K562 (cell line): ENCODE data around the gene PDE4D. TPM values are rescaled to one million over a fixed set of nuclear protein-coding genes. Genes with fewer than 3 reads are reported as not detected.

Source experiments
- ATAC-seq: fragments of 200-7000 bp; cut with Tn5 transposase; 3 replicates; pipeline ENCODE4 v1.9.1; 2020; ENCODE audit warnings: moderate library complexity
- BruUV-seq: library from RNA; stranded (reverse); fragments of 400-500 nt; replicated peaks from 2 replicates; lab custom pipeline; 2021; lab: Mats Ljungman, UMichigan
- CTCF ChIA-PET: fragments of 300-600 bp; formaldehyde crosslinking; extraction: SDS; loops from one replicate; lab custom pipeline; 2021; ENCODE audit warnings: low intra/inter-chr PET ratio; lab: Yijun Ruan, JAX
- POLR2A ChIA-PET: fragments of 300-600, 350-650 bp; sonication (Branson Sonifier 250); formaldehyde crosslinking; extraction: SDS; loops from one replicate; lab custom pipeline; 2021; ENCODE audit warnings: antibody characterized with exemption, inconsistent platforms; lab: Yijun Ruan, JAX
- DNase-seq, 4 experiments: peaks; one replicate each; pipeline versions ENCODE4 v3.0.0 to v3.0.0-alpha.2; 2011 to 2018; ENCODE audit warnings: low spot score in 3 of 4, mixed read lengths in 3 of 4; ENCODE audit errors: extremely low read depth in 1 of 4
- FAIRE-seq: peaks from 2 replicates; lab custom pipeline; 2011; peaks lifted over from hg19 to GRCh38; lab: Jason Lieb, UNC
- H2AFZ ChIP-seq: 2 replicates; pipeline ENCODE4 v1.6.0; 2011; ENCODE audit warnings: low read depth, low read length, control low read depth, inconsistent platforms
- H3K27ac ChIP-seq: fragments of 200-600 bp; 3 replicates; pipeline ENCODE4 v1.8.0; 2011; ENCODE audit warnings: low read depth, mild to moderate bottlenecking, control low read depth, inconsistent platforms, low read length, moderate library complexity, mixed read lengths; ENCODE audit errors: extremely low read depth
- H3K27me3 ChIP-seq, 2 experiments: fragments of 300-600 bp in 1 of 2; 2 replicates in 1 of 2; 3 replicates in 1 of 2; pipeline versions ENCODE4 v1.6.0 to v1.8.0; 2011; ENCODE audit warnings: inconsistent platforms in 2 of 2, low read length in 2 of 2, mild to moderate bottlenecking in 1 of 2, mixed read lengths in 1 of 2, moderate library complexity in 1 of 2; ENCODE audit not compliant: control insufficient read depth in 2 of 2, insufficient read depth in 2 of 2
- H3K36me3 ChIP-seq: fragments of 300-600 bp; 3 replicates; pipeline ENCODE4 v1.8.0; 2011; ENCODE audit warnings: mild to moderate bottlenecking, low read length, inconsistent platforms; ENCODE audit not compliant: control insufficient read depth, insufficient read depth
- H3K4me1 ChIP-seq, 2 experiments: fragments of 200-600 bp in 1 of 2; replicated peaks in 1 of 2; 2 replicates in 1 of 2; 3 replicates in 1 of 2; pipeline versions ENCODE4 v1.5.1 to v1.8.0; 2011; ENCODE audit warnings: inconsistent platforms in 2 of 2, low read length in 2 of 2, mild to moderate bottlenecking in 1 of 2, mixed read lengths in 1 of 2, moderate library complexity in 1 of 2; ENCODE audit not compliant: control insufficient read depth in 2 of 2, insufficient read depth in 2 of 2
- H3K4me2 ChIP-seq: 2 replicates; pipeline ENCODE4 v1.6.1; 2011; ENCODE audit warnings: low read length, control low read depth, inconsistent platforms, mixed read lengths; ENCODE audit not compliant: insufficient read depth
- H3K4me3 ChIP-seq: fragments of 200-600 bp; sonication (generic), shearing (Covaris generic); 2 replicates; pipeline ENCODE4 v1.5.1; 2016; ENCODE audit warnings: control low read depth, inconsistent platforms
- H3K79me2 ChIP-seq: fragments of 200-600 bp; 3 replicates; pipeline ENCODE4 v1.8.0; 2011; ENCODE audit warnings: low read length, inconsistent platforms; ENCODE audit not compliant: control insufficient read depth, insufficient read depth
- H3K9ac ChIP-seq, 2 experiments: 2 replicates each; pipeline versions ENCODE4 v1.6.0 to v1.6.1; 2011; ENCODE audit warnings: low read depth in 2 of 2, low read length in 2 of 2, control low read depth in 1 of 2, inconsistent platforms in 1 of 2, mild to moderate bottlenecking in 1 of 2, mixed read lengths in 1 of 2; ENCODE audit not compliant: insufficient read depth in 1 of 2
- H3K9me1 ChIP-seq: one replicate; pipeline ENCODE4 v1.6.0; 2011; ENCODE audit warnings: inconsistent platforms, mild to moderate bottlenecking, low read length, moderate library complexity; ENCODE audit not compliant: control insufficient read depth, insufficient read depth
- H3K9me3 ChIP-seq: replicated peaks from 2 replicates; pipeline ENCODE4 v1.5.1; 2011; ENCODE audit warnings: low read depth, low read length, inconsistent platforms; ENCODE audit not compliant: control insufficient read depth, insufficient read depth
- H4K20me1 ChIP-seq: replicated peaks from 2 replicates; pipeline ENCODE4 v1.6.1; 2011; ENCODE audit warnings: low read length, inconsistent platforms, mixed read lengths; ENCODE audit not compliant: control insufficient read depth, insufficient read depth
- BDP1 ChIP-seq: IDR thresholded peaks from 3 replicates; pipeline ENCODE4 v1.6.1; 2011; ENCODE audit not compliant: insufficient read length, insufficient read depth
- BMI1 ChIP-seq: fragments of 150-350 bp; IDR thresholded peaks from 2 replicates; pipeline ENCODE4 v1.6.1; 2014; ENCODE audit warnings: low read length
- CBFB ChIP-seq: sonication (generic); formaldehyde crosslinking; IDR thresholded peaks from 2 replicates; pipeline ENCODE4 v1.4.0; 2020; ENCODE audit warnings: mild to moderate bottlenecking, missing genetic modification reagents
- CBX5 ChIP-seq: IDR thresholded peaks from 2 replicates; pipeline ENCODE4 v1.6.1; 2014; ENCODE audit warnings: low read depth, borderline replicate concordance
- FUS ChIP-seq: fragments of 200-400 bp; formaldehyde crosslinking; optimal IDR thresholded peaks from 2 replicates; pipeline ENCODE3; 2017; ENCODE audit warnings: low read depth, low read length
- NELFE ChIP-seq: IDR thresholded peaks from 2 replicates; pipeline ENCODE4 v1.6.1; 2011; ENCODE audit warnings: mild to moderate bottlenecking; ENCODE audit not compliant: insufficient read depth, insufficient read length
- NFE2 ChIP-seq: IDR thresholded peaks from 2 replicates; pipeline ENCODE4 v1.6.1; 2014; ENCODE audit warnings: antibody characterized with exemption, low read depth
- NUFIP1 ChIP-seq: fragments of 450-650 bp; IDR thresholded peaks from 2 replicates; pipeline ENCODE4 v1.6.1; 2018; ENCODE audit not compliant: partially characterized antibody
- PCBP1 ChIP-seq: fragments of 200-400 bp; formaldehyde crosslinking; IDR thresholded peaks from 2 replicates; pipeline ENCODE4 v1.6.1; 2018; ENCODE audit warnings: mild to moderate bottlenecking, low read depth, low read length; ENCODE audit not compliant: poor library complexity, severe bottlenecking
- PHF8 ChIP-seq: fragments of 200-600 bp; sonication (generic); IDR thresholded peaks from 2 replicates; pipeline ENCODE4 v1.6.1; 2012; ENCODE audit warnings: mixed run types, mild to moderate bottlenecking, inconsistent platforms, low read length, moderate library complexity, borderline replicate concordance
- RFX7 ChIP-seq: fragments of 250-450 bp; sonication (Bioruptor Pico); IDR thresholded peaks from 2 replicates; pipeline ENCODE4 v1.5.1; 2021; ENCODE audit warnings: mild to moderate bottlenecking
- SAFB2 ChIP-seq: fragments of 200-400 bp; formaldehyde crosslinking; IDR thresholded peaks from 2 replicates; pipeline ENCODE4 v1.6.1; 2018; ENCODE audit warnings: borderline replicate concordance, low read length, low read depth, moderate library complexity; ENCODE audit not compliant: severe bottlenecking
- SIRT6 ChIP-seq: IDR thresholded peaks from one replicate; pipeline ENCODE4 v1.6.1; 2012; ENCODE audit warnings: low read depth, mild to moderate bottlenecking, control low read depth, inconsistent platforms, low read length, moderate library complexity
- SMARCA4 ChIP-seq: fragments of 450-650 bp; IDR thresholded peaks from 2 replicates; pipeline ENCODE4 v1.6.1; 2016
- SREBF2 ChIP-seq: sonication (generic); formaldehyde crosslinking; IDR thresholded peaks from 2 replicates; pipeline ENCODE4 v1.4.0; 2020; ENCODE audit warnings: mild to moderate bottlenecking, missing genetic modification reagents
- WGBS: fragments of 100-300 bp; shearing (Covaris generic); methylation state at CpG from one replicate; pipeline ENCODE4 v1.1.6; 2016; ENCODE audit warnings: low coverage, mixed read lengths; ENCODE audit not compliant: insufficient coverage; ENCODE audit errors: missing lambda C conversion rate; 5-methylcytosine and 5-hydroxymethylcytosine counted together
- in situ Hi-C: fragments of 300-500 bp; cut with MboI; formaldehyde crosslinking; loops from 4 replicates; pipeline ENCODE4 v1.15.0; 2018; ENCODE audit warnings: inconsistent platforms, mixed read lengths
- intact Hi-C: fragments of 100-400 bp; cut with micrococcal nuclease; formaldehyde crosslinking; loops from 2 replicates; pipeline ENCODE4 v1.14.2; 2022
- polyA plus RNA-seq, 8 experiments: library from polyadenylated mRNA; depleted of rRNA in 4 of 8; stranded (reverse) in 5 of 8; unstranded in 3 of 8; fragments of >200 nt; fragmentation: Nextera tagmentation in 2 of 8; fragmentation: Illumina TruSeq in 1 of 8; extraction: Ambion mirVana in 2 of 8; extraction: Trizol in 1 of 8; gene quantifications; 2 replicates each; pipeline versions ENCODE4 v1.2.1 to v1.2.3, GENCODE V29; 2011 to 2014; ENCODE audit warnings: inconsistent platforms in 1 of 8, missing spikeins in 1 of 8
- total RNA-seq, 7 experiments: library from RNA; depleted of rRNA in 6 of 7; stranded (reverse); fragments of >200 nt in 6 of 7; fragmentation: Illumina TruSeq in 2 of 7; extraction: Trizol in 2 of 7; gene quantifications; 2 replicates each; pipeline versions ENCODE4 v1.2.1 to v1.2.3, GENCODE V29; 2011 to 2021; ENCODE audit warnings: low replicate concordance in 1 of 7

PDE4D gene
- total and polyA plus RNA-seq, 9 of the 15 experiments (the other 6 are each of a cell fraction or from before 2014, with no cell fraction given): 0.04 to 0.46 (median 0.13) TPM

GRCh38 chr5:59538750-59539121, 354.8 kb downstream of the PDE4D start:
- in situ Hi-C loops (no loop called here), intact Hi-C loops (no loop called here)
- no peak overlapping the region for H3K4me3 ChIP-seq
- BruUV-seq: no TSS peak
- no peaks in the 10 kb centered on the region for H3K4me1 ChIP-seq
- H3K9me3 ChIP-seq: peaks cover 2% of the 10 kb centered on the region; the same call in 1 of the 2 replicates
- TF ChIP-seq SMARCA4 (no peak), NUFIP1 (no peak), CBFB (no peak), SREBF2 (CRISPR knock-in tag) (no peak), NELFE (no peak), SIRT6 (no peak)
- CTCF ChIA-PET: no interaction called here
- ATAC-seq (no peak), FAIRE-seq (no peak), DNase-seq (no peak)
- H3K4me2 ChIP-seq: no peak overlapping the region
- no peak overlapping the region for H3K9ac ChIP-seq
- H2AFZ ChIP-seq: no peak overlapping the region
- no peaks in the 10 kb centered on the region for H3K36me3 ChIP-seq
- H3K9me1 ChIP-seq: no peaks in the 10 kb centered on the region
- H3K79me2 ChIP-seq: no peaks in the 10 kb centered on the region
- no peak overlapping the region for H3K27ac ChIP-seq
- no peaks in the 10 kb centered on the region for H3K27me3 ChIP-seq
- no peaks in the 10 kb centered on the region for H4K20me1 ChIP-seq
- POLR2A ChIA-PET: no interaction called here

GRCh38 chr5:59537961-59538749, 355.4 kb downstream of the PDE4D start:
- Histone ChIP-seq H3K9ac (no peak overlapping the region), H3K4me1 (no peaks in the 10 kb centered on the region), H2AFZ (no peak overlapping the region), H3K9me3 (peaks cover 2% of the 10 kb centered on the region; the same call in 1 of the 2 replicates), H3K4me3 (no peak overlapping the region), H3K36me3 (no peaks in the 10 kb centered on the region), H3K79me2 (no peaks in the 10 kb centered on the region), H3K9me1 (no peaks in the 10 kb centered on the region), H4K20me1 (no peaks in the 10 kb centered on the region), H3K27ac (no peak overlapping the region), H3K4me2 (no peak overlapping the region), H3K27me3 (no peaks in the 10 kb centered on the region)
- ChIA-PET POLR2A (no interaction called here), CTCF (no interaction called here)
- intact Hi-C loops (no loop called here), in situ Hi-C loops (no loop called here)
- 1% methylated on average over 6 of the region's 6 CpGs for WGBS
- FAIRE-seq (no peak), DNase-seq (no peak), ATAC-seq (no peak)
- BruUV-seq: no TSS peak
- TF ChIP-seq RFX7: no peak
- TF ChIP-seq PHF8: no peak
- TF ChIP-seq SAFB2: no peak
- TF ChIP-seq BDP1: no peak
- TF ChIP-seq CBX5: no peak
- no peak for TF ChIP-seq NFE2
- TF ChIP-seq PCBP1: no peak
- no peak for TF ChIP-seq FUS
- TF ChIP-seq BMI1: no peak
